HCT116 (cell line): ENCODE data around the gene CCDC39.

Experiments
- CBX3 ChIP-seq: IDR thresholded peaks from 2 replicates; pipeline ENCODE4 v1.6.1; 2012; ENCODE audit warnings: low read depth
- EGR1 ChIP-seq: IDR thresholded peaks from 2 replicates; pipeline ENCODE4 v1.6.1; 2012; ENCODE audit warnings: low read depth
- ELF1 ChIP-seq: IDR thresholded peaks from 2 replicates; pipeline ENCODE4 v1.6.1; 2012; ENCODE audit warnings: low read depth, borderline replicate concordance
- EZH2 ChIP-seq: fragments of 200-600 bp; sonication (generic); IDR thresholded peaks from 2 replicates; pipeline ENCODE4 v1.6.1; 2017; ENCODE audit warnings: antibody characterized with exemption, mixed run types
- EZH2phosphoT487 ChIP-seq: fragments of 200-600 bp; IDR thresholded peaks from 2 replicates; pipeline ENCODE4 v1.6.1; 2018; ENCODE audit warnings: antibody characterized with exemption, borderline replicate concordance
- POLR2A ChIP-seq: IDR thresholded peaks from 2 replicates; pipeline ENCODE4 v1.7.0; 2011; ENCODE audit warnings: borderline replicate concordance; ENCODE audit not compliant: insufficient read depth, insufficient read length; ENCODE audit errors: extremely low read depth
- POLR2AphosphoS5 ChIP-seq: IDR thresholded peaks from 2 replicates; pipeline ENCODE4 v1.6.1; 2011; ENCODE audit warnings: mild to moderate bottlenecking, low read depth, low read length, moderate library complexity
- SP1 ChIP-seq: IDR thresholded peaks from 2 replicates; pipeline ENCODE4 v1.6.1; 2012; ENCODE audit warnings: low read depth
- YY1 ChIP-seq: IDR thresholded peaks from 2 replicates; pipeline ENCODE4 v1.6.1; 2011; ENCODE audit warnings: low read length, low read depth, moderate library complexity, mild to moderate bottlenecking; ENCODE audit not compliant: insufficient replicate concordance; ENCODE audit errors: extremely low read depth
- ZFX ChIP-seq: fragments of 450-650 bp; IDR thresholded peaks from 2 replicates; pipeline ENCODE4 v1.6.1; 2017
- TF ChIP-seq, protein P1 (sequence below), 3 experiments: fragments of 200-600 bp in 1 of 3; sonication (generic) in 1 of 3; IDR thresholded peaks in 2 of 3; conservative IDR thresholded peaks in 1 of 3; 2 replicates each; pipeline ENCODE4 v1.5.1; 2012 to 2017; ENCODE audit warnings: low read depth in 2 of 3, low read length in 2 of 3, antibody characterized with exemption in 1 of 3, borderline replicate concordance in 1 of 3, control low read depth in 1 of 3, mild to moderate bottlenecking in 1 of 3, mixed read lengths in 1 of 3, mixed run types in 1 of 3, moderate library complexity in 1 of 3; ENCODE audit not compliant: insufficient read depth in 1 of 3
- TF ChIP-seq, protein P2 (sequence below): IDR thresholded peaks from 2 replicates; pipeline ENCODE4 v1.6.1; 2012
- TF ChIP-seq, protein P3 (sequence below): IDR thresholded peaks from 2 replicates; pipeline ENCODE4 v1.6.1; 2012
- TF ChIP-seq, protein P4 (sequence below): IDR thresholded peaks from 2 replicates; pipeline ENCODE4 v1.6.1; 2012; ENCODE audit warnings: low read depth

DNA sequence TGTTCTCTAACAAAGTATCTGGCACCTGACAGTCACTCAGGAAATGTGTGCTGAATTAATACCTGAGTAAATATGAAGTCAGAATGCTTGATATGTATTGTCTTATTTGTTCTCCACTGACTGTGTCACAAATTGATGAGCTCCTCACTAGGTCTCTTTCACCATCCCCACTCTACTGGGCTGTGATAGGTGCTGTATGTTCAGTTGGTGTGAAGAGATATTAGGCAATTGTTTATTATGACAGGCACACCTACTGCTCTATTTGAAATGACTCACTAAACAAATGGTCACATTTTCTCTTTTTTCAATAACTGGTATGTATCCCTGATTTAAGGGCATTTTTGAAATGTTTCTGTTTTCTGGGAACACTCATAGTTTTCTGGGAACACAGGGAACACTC is 25.2 kb upstream of the CCDC39 start:
- TF ChIP-seq, protein P1, sequence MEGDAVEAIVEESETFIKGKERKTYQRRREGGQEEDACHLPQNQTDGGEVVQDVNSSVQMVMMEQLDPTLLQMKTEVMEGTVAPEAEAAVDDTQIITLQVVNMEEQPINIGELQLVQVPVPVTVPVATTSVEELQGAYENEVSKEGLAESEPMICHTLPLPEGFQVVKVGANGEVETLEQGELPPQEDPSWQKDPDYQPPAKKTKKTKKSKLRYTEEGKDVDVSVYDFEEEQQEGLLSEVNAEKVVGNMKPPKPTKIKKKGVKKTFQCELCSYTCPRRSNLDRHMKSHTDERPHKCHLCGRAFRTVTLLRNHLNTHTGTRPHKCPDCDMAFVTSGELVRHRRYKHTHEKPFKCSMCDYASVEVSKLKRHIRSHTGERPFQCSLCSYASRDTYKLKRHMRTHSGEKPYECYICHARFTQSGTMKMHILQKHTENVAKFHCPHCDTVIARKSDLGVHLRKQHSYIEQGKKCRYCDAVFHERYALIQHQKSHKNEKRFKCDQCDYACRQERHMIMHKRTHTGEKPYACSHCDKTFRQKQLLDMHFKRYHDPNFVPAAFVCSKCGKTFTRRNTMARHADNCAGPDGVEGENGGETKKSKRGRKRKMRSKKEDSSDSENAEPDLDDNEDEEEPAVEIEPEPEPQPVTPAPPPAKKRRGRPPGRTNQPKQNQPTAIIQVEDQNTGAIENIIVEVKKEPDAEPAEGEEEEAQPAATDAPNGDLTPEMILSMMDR (IDR thresholded peaks at IDR 0.05 in 2 of 3, conservative IDR thresholded peaks at IDR 0.05 in 1 of 3; ENCODE audit: borderline replicate concordance in 1 of 3, insufficient read depth in 1 of 3, low read depth in 2 of 3, low read length in 2 of 3): no peak
- TF ChIP-seq, protein P2, sequence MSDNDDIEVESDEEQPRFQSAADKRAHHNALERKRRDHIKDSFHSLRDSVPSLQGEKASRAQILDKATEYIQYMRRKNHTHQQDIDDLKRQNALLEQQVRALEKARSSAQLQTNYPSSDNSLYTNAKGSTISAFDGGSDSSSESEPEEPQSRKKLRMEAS: no peak
- TF ChIP-seq, protein P3, sequence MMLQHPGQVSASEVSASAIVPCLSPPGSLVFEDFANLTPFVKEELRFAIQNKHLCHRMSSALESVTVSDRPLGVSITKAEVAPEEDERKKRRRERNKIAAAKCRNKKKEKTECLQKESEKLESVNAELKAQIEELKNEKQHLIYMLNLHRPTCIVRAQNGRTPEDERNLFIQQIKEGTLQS: no peak
- no peak for TF ChIP-seq POLR2A
- TF ChIP-seq EZH2phosphoT487: no peak
- no peak for TF ChIP-seq EZH2
- no peak for TF ChIP-seq POLR2AphosphoS5
- TF ChIP-seq, protein P4, sequence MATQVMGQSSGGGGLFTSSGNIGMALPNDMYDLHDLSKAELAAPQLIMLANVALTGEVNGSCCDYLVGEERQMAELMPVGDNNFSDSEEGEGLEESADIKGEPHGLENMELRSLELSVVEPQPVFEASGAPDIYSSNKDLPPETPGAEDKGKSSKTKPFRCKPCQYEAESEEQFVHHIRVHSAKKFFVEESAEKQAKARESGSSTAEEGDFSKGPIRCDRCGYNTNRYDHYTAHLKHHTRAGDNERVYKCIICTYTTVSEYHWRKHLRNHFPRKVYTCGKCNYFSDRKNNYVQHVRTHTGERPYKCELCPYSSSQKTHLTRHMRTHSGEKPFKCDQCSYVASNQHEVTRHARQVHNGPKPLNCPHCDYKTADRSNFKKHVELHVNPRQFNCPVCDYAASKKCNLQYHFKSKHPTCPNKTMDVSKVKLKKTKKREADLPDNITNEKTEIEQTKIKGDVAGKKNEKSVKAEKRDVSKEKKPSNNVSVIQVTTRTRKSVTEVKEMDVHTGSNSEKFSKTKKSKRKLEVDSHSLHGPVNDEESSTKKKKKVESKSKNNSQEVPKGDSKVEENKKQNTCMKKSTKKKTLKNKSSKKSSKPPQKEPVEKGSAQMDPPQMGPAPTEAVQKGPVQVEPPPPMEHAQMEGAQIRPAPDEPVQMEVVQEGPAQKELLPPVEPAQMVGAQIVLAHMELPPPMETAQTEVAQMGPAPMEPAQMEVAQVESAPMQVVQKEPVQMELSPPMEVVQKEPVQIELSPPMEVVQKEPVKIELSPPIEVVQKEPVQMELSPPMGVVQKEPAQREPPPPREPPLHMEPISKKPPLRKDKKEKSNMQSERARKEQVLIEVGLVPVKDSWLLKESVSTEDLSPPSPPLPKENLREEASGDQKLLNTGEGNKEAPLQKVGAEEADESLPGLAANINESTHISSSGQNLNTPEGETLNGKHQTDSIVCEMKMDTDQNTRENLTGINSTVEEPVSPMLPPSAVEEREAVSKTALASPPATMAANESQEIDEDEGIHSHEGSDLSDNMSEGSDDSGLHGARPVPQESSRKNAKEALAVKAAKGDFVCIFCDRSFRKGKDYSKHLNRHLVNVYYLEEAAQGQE: no peak
- no peak for TF ChIP-seq ZFX
- TF ChIP-seq ELF1: no peak
- no peak for TF ChIP-seq EGR1
- TF ChIP-seq SP1: no peak
- TF ChIP-seq YY1: no peak
- no peak for TF ChIP-seq CBX3
